ENCODE measurements around the gene BCL2A1.
"Not testable (repeated sequence)": the region's sequence is repeated elsewhere in the genome, so short reads cannot be mapped to it uniquely, and the experiment has no call there.

The BCL2A1 gene

GRCh38 chr15:79923515-79924169 lies 47.4 kb downstream of the BCL2A1 start:
- DNase-seq (ENCODE audit: low read depth in 2 of 2): peak; percentile 87

GRCh38 chr15:79923079-79923514 lies 47.9 kb downstream of the BCL2A1 start:
- DNase-seq (ENCODE audit: low read depth in 2 of 2): no peak

GRCh38 chr15:79922512-79923078 lies 48.4 kb downstream of the BCL2A1 start:
- DNase-seq (ENCODE audit: low read depth in 2 of 2): no peak

GRCh38 chr15:79919749-79920511 lies 51.1 kb downstream of the BCL2A1 start:
- no peak for DNase-seq (ENCODE audit: low read depth in 2 of 2)

GRCh38 chr15:79919090-79919748 lies 51.8 kb downstream of the BCL2A1 start:
- no peak for DNase-seq (ENCODE audit: low read depth in 2 of 2)

- no peak for DNase-seq (ENCODE audit: low read depth in 2 of 2)
These were observed 52.7 kb downstream of the BCL2A1 start for GRCh38 chr15:79918278-79918677.

GRCh38 chr15:79916502-79917132 lies 54.4 kb downstream of the BCL2A1 start:
- DNase-seq (ENCODE audit: low read depth in 2 of 2): no peak

GRCh38 chr15:79915776-79916501 lies 55.1 kb downstream of the BCL2A1 start:
- DNase-seq (ENCODE audit: low read depth in 2 of 2): not testable (repeated sequence)

GRCh38 chr15:79914728-79915127 lies 56.3 kb downstream of the BCL2A1 start:
- no peak for DNase-seq (ENCODE audit: low read depth in 2 of 2)
